ENCODE data around the gene LINC01488.

The LINC01488 gene

DNA sequence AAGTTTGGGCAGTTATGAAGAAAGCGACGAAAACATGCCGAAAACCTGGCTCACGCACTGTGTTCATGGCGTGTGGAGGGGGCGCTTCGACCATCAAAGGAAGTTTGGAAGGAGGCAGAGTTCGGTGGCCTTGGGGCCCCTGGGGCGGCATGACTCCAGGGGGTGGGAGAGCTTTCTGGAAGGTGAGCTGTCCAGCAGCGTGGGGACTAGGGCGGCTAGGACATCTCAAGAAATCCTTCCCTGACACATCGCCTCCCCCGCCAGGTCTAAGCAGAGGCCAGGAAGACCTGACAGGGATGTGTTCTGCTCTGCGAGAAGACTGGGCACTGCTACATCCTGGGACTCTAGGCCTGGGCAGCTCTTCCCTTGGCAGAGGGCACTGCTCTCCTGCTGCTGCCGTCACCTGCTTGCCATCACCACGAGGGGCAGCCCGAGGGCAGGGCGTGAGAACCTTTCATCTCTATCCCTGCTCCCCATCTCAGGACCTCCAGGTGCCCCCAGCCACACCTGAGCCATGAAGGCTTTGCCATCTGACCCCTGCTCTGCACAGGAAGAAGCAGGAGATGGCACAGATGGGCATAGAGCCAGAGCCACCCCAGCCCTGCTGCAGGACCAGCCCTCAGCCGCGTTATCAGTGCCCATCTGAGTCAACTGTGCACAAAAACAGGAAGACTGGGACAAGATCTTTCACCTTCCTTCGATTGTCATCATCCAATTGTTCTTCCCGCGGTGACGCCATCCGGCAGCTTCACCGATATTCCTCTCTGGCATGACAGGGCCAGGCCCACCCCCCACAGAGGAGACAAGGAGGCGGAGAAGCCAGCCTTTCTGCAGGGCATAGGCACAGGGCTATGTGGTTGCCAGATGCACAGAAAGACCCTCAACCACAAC lies 12.7 kb downstream of the LINC01488 start:
- DNase-seq (ENCODE audit: low spot score), result no peak

DNA sequence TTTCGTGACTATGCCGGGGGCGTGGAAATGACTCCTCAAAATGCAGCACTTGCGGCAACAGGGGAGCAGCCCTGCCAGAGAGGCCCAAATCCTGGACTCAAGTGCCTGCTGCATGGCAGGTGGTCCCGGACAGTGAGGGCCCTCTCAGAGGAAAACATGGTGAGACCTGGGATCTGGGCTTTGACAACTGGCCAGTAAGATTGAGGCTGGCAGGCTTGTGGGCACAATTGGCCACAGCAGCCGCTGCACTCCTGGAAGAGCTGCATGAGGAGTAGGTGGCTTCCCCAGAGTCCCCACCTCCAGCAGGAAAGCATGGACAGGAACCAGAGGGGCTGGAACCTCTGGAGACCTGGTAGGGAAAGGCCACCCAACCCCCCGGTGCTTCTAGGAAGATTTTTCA lies 13.4 kb downstream of the LINC01488 start:
- no peak for DNase-seq (ENCODE audit: low spot score)

DNA sequence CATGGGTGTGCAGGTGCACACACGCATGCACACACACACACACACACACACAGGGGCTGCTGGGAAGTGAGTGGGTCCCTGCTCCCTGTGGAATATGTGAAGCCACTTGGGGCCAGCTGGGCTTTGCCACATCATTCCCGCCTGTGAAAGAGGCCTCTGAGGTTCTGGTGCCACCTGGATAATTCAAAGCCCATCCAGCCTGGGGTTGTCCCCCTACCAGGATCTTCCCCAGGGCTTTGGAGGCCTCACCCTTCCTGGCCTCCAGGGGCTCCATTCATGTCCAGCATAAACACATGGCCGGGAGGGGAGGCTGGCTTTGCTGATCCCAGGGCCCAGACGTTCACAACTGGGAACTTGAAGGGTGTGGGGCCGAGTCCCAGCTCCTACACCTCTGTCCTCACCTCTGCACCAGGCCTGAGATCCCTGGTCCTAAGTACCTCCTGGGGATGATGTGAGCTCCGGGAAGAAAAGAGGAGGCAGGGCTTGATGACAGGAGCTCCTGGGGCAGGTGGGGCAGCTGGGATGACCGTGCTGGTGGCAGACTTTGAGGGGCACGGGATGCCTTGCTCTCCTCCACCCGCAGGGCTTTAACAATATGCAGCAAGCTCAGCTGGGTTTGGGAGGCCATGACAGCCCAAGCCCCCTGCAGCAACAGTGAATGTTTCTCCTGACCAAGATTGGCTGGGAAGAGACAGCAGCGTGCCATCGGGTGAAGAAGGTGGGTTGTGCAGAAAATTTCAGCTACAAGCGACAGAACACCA lies 14.2 kb downstream of the LINC01488 start:
- no peak for DNase-seq (ENCODE audit: low spot score)

DNA sequence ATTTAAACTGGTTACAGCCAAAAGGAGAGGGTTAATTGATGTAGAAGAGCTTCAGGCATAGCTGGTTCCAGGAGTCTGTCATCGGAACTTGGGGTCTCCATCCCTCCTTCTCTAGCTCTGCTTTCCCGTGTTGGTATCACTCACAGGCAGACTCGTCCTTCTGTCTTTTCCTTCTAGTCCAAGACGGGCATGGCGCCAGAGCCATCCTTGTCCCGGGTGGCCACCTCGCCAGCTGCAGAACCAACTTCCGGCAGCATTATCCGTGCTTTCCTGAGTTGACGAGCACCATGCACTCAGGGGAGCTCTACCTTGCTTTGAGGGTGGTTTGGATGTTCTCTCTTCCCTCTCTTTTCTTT lies 14.7 kb downstream of the LINC01488 start:
- DNase-seq (ENCODE audit: low spot score), result no peak

DNA sequence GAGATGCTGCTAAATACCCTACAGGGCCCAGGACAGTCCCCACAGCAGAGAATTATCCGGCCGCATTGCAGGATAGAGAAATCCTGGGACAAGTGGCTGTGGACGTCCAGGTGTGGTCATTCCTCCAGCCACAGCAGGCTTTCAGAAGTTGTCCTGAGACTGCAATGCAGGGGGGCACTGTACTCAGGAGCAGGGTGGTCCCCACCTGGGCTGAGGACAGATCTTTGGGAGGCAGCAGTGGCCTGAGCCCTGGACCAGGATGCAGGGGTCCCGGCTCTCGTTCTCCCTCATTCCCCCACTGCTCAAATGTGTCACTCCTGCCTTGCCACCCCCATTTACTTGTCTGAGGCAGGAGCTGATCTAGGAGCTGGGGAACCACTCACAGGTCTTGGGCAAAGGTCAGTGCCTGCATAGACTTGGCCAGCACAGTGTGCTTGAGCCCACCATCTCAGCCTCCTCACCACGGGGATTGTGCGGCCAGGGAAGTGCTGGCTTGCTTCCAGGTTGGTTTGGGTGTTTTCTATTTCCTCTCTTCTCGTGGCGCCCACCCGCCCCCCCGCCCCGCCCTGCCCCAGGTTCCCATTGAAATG lies 15.3 kb downstream of the LINC01488 start:
- no peak for DNase-seq (ENCODE audit: low spot score)

DNA sequence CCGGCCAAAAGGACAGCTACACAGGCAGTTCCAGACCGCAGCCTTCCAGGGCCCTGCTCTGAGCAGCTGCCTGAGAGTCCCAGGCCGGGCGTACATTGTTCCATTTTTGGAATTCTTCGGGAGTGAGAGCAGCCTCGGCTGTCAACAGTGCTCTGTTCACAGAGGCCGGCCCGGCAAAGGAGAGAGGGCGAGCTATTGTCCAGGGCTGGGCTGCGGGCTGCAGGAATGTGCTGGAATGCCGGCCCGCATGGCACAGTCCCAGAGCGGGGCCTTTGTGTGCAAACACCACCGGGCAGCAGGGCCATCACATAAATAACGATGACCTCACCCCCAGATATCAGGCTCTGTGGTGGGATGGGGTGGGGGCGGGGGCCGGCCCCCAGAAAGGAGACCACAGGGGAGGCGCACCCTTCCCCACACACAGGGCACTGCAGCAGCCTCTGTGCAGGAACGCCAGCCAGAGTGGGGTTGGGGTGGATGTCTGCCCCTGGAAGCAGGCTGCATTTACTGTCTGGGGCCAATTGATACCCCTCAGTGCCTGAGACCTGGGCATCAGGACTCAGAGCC lies 15.8 kb downstream of the LINC01488 start:
- DNase-seq (ENCODE audit: low spot score), result peak; percentile 4

DNA sequence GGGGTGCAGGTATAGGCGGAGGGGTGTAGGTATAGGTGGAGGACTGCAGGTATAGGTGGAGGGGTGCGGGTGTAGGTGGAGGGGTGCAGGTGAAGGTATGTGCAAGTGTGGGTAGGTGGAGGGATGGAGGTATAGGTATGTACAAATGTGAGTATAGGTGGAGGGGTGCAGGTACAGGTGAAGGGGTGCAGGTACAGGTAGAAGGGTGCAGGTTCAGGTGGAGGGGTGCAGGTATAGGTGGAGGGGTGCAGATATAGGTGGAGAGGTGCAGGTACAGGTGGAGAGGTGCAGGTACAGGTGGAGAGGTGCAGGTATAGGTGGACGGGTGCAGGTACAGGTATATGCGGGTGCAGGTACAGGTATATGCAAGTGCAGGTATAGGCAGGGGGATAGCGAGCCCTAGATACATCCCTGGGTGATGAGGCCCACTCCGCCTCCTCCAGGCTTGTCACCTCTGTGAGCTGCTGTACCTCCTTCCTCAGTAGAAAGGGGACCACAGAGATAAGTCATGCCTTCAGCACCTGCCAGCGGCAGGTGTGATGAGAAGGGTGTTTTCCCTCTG lies 17.2 kb downstream of the LINC01488 start:
- DNase-seq (ENCODE audit: low spot score), result no peak

DNA sequence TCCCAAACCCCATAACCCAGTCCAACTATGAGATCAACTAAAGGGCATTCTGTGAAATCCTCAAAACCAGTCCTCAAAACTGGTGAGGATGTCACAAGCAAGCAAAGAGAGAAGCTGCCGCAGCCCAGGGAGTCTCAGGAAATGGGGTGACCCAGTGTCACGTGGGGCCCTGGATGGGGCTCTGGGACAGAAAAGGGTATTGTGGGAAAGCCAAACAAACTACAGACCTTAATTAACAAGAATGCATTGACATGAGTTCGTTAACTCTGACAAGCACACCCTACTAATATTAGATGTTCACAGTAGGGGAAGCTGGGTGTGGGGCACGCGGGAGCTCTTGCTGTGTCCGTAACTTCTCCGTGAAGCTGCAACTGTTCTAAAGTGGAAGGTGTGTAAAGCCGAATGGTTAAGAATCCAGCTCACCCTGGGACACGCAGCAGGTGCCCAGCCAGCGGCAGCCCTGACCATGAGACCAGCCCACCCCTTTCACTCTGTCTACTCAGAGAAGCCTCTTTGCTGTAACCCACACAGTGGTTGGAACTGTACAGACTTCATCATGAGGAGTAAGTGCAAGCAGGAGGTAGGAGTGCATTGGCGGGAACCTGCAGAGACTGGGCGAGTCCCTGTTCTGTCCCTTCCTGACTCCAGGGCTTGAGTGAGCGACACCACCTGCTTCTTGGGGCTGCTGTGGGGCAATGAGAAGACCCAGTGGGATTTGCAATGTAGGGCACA lies 17.9 kb downstream of the LINC01488 start:
- DNase-seq (ENCODE audit: low spot score), result no peak

DNA sequence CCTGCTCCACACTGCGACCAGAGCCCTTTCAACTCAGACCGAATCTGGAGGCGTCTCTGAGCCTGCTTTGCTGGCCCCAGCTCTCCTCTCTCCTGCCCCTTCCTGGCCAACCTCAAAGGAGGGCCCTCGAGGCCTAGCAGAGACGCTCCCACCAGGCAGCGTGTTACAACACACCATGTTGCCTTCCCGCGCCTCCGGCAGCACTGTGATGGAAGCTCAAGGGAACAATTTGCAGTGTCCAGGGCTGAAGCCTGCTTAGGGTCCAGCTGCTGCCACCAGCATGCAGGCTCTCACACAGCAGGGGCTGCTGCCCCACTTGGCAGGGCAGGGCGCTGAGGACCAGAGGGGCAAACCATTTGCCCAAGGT lies 18.4 kb downstream of the LINC01488 start:
- peak; percentile 3 for DNase-seq (ENCODE audit: low spot score)

DNA sequence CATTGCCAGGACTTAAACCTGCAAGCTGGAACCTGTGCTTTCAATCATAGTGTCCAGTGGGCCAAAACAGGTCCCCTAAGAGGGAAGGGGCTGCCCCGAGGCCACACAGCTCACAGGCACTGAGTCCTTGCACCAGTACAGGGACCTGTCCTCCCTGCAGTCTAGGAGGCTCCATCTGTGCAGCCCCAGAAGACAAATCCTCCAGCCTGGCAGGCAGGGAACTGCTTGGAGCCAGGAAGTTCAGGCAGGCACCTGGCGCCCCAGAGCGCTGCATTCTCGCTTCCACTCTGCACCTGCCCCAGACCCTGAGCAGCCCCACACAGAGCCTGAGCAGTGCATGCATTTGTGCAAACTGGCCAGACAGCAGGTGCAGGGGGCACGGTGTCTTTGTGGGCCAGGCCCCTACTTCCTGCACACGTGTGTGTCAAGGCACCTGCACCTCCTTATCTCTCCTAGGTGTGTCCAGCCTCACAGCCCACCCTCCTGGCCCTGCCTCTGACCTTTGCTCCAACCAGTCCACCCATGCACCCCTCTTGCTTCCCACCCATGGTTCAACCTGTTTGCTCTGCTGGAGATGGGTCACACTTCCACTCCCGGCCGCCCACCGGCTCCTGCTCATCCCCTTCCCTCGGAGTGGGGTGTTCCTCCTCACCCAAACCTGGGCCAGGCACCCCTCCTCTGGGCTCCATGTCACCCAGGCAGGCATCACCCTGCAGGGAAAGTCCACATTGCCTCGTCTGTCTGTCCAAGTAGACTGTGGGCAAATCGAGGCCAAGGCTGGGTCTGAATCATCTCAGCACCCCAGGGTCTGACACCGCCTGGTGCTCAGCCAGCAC lies 19.0 kb downstream of the LINC01488 start:
- DNase-seq (ENCODE audit: low spot score), result peak; percentile 46

DNA sequence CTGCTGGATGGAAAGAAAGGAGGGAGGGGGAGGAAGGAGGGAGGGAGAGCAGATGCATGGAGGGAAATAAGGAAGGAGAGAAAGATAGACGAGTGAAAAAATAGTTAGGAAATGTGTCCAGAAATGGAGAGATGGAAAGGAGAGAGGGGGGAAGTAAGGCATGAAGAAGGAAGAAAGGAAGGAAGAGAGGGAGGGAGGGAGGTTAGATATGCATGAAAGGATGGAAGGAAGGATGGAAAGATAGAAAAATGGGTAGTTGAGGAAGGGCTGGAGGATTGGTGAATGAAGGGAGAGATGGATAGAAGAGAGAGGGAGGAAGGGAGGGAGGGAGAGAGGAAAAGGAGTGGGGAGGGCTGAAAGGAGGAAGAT lies 19.6 kb downstream of the LINC01488 start:
- DNase-seq (ENCODE audit: low spot score), result no peak

DNA sequence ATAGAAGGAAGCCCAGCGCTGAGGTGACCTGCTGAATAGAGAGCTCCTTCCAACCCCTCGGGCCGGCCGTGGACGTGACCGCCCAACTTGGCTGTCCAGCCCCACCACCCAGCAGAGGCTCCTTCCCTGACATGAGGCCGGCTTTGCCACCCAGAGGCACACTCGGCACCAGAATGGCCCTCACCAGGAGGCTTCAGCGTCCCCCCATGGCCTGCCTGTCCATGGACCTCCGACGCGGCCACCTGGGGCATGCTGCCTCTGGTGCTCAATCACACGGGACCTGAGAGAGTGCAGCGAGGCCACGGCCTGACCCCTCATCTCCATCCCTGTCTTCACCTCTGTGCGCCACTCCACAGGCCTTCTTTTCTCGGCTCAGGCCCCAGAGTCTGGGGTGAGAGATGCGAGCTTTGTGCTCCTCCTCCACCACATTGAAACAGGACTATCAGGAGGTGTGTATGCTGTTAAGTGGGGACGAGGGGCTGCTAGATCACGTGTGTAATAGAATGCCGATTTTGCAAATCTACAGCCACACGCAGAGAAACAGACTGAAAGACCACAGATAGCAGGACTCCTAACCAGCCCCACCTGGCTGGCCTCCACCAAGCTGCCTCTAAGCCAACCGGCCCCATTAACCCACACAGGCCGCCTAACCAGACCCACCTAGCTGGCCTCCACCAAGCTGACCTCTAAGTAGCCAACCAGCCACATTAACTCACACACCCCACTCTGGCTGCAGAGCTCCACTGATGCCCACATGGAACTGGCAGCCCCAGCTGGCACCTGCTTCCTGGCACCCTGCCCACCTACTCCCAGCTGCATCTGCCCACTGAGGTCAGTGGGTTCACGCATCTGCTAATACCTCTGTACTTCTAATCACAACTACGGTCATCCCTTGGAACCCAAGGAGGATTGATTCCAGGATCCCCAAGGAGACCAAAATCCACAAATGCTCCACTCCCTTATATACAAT lies 20.7 kb downstream of the LINC01488 start:
- DNase-seq (ENCODE audit: low spot score), result no peak

DNA sequence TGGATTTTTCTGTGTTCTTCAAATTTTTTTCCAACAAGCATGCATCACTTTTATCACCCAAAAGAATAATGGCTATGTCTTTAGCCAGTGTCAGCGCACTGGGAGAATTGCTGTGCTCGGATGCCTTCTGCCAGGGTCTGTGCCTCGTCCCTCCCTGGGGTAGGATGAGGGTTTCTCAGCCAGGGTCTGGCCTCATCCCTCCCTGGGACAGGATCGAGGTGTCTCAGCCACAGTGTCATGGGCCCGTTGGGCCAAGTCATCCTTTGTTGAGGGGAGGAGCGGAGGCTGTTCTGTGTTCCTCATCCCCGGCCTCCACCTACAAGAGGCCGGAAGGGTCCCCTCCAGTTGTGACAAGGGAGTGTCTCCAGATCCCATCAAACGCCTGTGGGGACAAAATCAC lies 22.7 kb downstream of the LINC01488 start:
- DNase-seq (ENCODE audit: low spot score), result no peak

DNA sequence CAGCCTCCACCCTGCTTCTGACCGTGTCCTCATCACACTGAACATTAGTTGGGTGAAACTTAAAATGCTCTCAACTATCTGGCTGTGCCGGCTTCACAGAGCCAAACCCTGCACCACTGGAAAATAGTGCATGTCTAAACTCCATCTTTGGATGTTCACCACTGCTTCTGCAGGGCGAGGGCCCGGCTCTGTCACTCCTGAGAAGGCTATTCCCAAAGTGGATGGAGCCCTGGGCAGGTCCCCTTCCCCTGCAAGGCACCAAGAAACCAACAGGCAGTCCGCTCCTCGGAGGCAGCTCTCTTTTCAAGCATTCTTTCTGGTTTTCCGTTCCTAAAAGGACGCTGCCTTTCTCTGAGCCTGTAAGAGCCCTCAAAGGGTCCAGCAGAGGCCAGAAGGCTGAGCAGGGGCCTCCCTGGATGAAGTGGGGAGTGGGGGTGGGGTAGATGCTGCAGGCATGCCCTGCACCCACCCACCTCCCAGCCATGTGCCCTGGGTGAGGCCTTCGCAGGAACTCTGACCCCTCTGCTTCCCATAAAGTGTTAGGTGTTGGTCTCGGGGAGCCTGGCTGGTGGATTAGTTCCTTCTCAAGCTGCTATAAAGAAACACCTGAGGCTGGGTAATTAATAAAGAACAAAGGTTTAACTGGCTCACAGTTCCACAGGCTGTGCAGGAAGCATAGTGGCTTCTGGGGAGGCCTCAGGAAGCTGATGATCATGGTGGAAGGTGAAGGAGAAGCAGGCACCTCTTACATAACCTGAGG lies 23.3 kb downstream of the LINC01488 start:
- no peak for DNase-seq (ENCODE audit: low spot score)

DNA sequence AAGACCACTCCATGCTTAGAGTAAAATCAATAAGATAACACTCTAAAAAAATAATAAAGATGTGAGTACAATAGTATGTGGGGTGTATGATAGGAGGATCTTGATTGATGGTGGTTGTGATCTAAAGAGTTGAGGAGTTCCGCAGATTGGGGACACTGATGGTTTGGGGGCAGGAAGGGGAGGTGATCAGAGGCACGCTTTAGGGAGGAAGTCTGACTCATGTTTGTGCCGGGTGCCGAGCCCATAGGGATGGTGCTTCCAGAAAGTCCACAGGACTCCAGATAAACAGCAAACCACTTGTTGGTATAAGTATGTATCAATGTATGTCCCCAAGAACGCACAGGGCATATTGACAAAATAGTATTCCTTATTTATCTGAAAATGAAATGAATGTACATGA lies 27.5 kb downstream of the LINC01488 start:
- no peak for DNase-seq (ENCODE audit: low spot score)

DNA sequence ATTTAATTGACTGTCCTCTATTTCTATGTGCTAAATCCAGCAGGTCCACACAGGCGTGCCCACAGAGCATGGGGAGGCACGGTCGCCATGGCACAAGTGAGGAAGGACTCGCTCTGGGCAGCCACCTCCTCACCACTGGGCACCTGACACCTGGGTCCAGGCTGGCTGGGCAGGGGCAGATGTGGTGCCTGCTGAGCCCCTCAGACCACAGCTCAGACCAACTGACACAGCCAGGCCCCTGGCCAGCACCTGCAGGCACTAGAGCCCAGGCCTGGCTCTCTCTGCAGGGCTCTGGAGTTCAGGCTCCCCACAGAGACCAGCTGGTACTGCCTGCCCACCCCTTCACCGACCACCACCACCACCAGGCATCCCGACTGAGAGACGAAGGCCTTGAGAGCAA lies 27.9 kb downstream of the LINC01488 start:
- DNase-seq (ENCODE audit: low spot score), result no peak

DNA sequence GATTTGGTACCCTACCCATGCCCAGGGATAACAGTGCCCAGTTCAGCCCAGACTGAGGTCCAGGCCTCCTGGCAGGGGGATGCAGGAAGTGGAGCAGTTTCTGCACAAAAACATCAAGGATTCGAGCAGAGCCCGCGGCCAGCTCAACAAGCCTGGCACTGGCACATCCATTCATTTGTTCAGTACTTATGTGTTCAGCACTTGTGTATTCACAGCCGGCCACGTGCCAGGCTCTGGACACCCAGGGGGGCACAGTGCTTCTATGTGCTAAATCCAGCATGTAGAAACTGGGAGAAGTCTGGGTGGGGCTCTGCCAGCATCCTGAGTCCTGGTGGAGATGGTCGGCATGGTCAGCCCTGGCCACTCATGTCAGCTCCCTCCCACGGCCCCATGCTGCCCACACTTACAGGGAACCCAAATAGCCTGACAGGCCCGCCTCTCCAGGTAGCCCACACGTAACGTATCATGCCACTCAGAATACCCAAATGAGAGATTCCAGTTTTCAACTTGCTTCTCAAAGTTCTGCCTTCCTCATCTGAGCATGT lies 28.5 kb downstream of the LINC01488 start:
- DNase-seq (ENCODE audit: low spot score), result no peak

DNA sequence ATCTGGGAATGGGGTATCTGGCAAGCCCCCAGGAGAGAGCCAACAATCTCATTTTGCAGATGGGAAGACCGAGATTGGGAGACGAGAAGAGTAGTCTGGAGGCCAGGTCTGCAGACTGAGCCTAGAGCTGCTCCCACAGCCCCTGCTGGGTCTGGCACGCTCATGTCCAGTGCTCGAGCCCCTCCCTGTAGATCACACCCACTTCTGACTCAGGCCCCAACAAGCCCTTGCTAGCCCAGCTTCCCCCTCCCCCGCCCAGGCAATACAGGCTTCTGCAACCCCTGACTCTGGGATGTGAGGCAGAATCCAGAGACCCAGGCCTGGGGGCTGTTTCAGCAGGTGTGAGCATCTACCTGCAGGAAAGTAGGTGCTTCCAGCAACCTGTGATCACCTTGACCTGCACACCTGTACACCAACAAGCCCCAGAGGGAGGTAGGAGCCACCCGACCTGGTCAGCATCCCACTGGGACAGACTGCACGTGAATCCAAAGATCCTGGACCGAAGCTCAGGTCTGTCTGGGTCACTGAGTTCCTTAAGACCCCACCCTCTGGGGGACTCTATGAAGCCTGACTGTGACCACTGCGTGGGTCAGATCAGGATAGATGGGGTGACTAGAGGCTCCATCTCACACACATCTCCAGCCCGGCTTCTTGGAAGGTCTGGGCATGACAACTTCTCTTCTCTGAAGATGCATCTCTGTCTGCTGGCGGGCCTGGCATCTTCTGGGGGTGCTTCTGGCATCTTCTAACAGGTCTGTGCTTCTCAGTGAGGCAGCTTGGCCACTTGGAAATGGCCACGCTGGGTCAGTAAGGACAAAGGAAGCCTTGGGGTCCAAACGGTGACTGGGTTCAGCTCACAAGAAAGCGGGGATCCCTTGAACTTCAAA lies 29.3 kb downstream of the LINC01488 start:
- no peak for DNase-seq (ENCODE audit: low spot score)

All from cerebellar cortex (tissue), 1 donor.